PC-3 (cell line): ENCODE data around the gene CCSER2. TPM values are rescaled to one million over a fixed set of nuclear protein-coding genes. Genes with fewer than 3 reads are reported as not detected.
A peak's percentile ranks its signal among the peaks of the same experiment; 100 is the strongest.

Source experiments
- ATAC-seq: fragments of 200-7000 bp; cut with Tn5 transposase; 2 replicates; pipeline ENCODE4 v1.9.1; 2020; ENCODE audit warnings: mild to moderate bottlenecking, moderate library complexity
- BruUV-seq: library from RNA; stranded (reverse); fragments of 400-500 nt; replicated peaks from 2 replicates; lab custom pipeline; 2021; lab: Mats Ljungman, UMichigan
- CTCF ChIA-PET: fragments of 300-600 bp; sonication (Branson Sonifier 250); formaldehyde crosslinking; loops from one replicate; lab custom pipeline; 2022; ENCODE audit warnings: antibody characterized with exemption; lab: Charles Lee
- POLR2A ChIA-PET: fragments of 300-600 bp; sonication (Branson Sonifier 250); formaldehyde crosslinking; loops from one replicate; lab custom pipeline; 2022; ENCODE audit warnings: antibody characterized with exemption; ENCODE audit not compliant: unreplicated experiment; lab: Charles Lee
- DNase-seq: peaks from one replicate; pipeline ENCODE4 v3.0.0-alpha.2; 2015
- H2AFZ ChIP-seq: fragments of 300-600 bp; sonication (generic); 2 replicates; pipeline ENCODE4 v1.6.0; 2016; ENCODE audit warnings: antibody characterized with exemption, low read length
- H3F3A ChIP-seq: fragments of 300-600 bp; sonication (generic); one replicate; pipeline ENCODE4 v1.6.0; 2017; ENCODE audit warnings: antibody characterized with exemption, low read length, control low read depth, mild to moderate bottlenecking; ENCODE audit not compliant: unreplicated experiment
- H3K27ac ChIP-seq: fragments of 300-600 bp; sonication (generic); 2 replicates; pipeline ENCODE4 v1.5.1; 2016; ENCODE audit warnings: mild to moderate bottlenecking, low read length
- H3K27me3 ChIP-seq: fragments of 300-600 bp; sonication (generic); 2 replicates; pipeline ENCODE4 v1.6.1; 2016; ENCODE audit warnings: low read length, mixed read lengths
- H3K36me3 ChIP-seq: fragments of 300-600 bp; sonication (generic); 2 replicates; pipeline ENCODE4 v1.6.1; 2016; ENCODE audit warnings: low read depth, mixed run types, low read length, mixed read lengths
- H3K4me1 ChIP-seq: fragments of 300-600 bp; sonication (generic); 2 replicates; pipeline ENCODE4 v1.5.1; 2016; ENCODE audit warnings: low read length; ENCODE audit not compliant: insufficient read depth
- H3K4me2 ChIP-seq: fragments of 300-600 bp; sonication (generic); 2 replicates; pipeline ENCODE4 v1.6.0; 2016; ENCODE audit warnings: low read length
- H3K4me3 ChIP-seq: fragments of 300-600 bp; sonication (generic); 2 replicates; pipeline ENCODE4 v1.5.1; 2016; ENCODE audit warnings: mild to moderate bottlenecking, low read length, mixed read lengths
- H3K79me2 ChIP-seq: fragments of 300-600 bp; sonication (generic); 2 replicates; pipeline ENCODE4 v1.6.1; 2017; ENCODE audit warnings: low read length, mixed read lengths
- H3K9ac ChIP-seq: fragments of 300-600 bp; sonication (generic); 2 replicates; pipeline ENCODE4 v1.6.0; 2016; ENCODE audit warnings: mild to moderate bottlenecking, low read length
- H3K9me2 ChIP-seq: fragments of 300-600 bp; sonication (generic); replicated peaks from 2 replicates; pipeline ENCODE4 v1.6.1; 2016; ENCODE audit warnings: mixed run types, low read length, mixed read lengths
- H3K9me3 ChIP-seq: fragments of 300-600 bp; sonication (generic); 2 replicates; pipeline ENCODE4 v1.6.1; 2016; ENCODE audit warnings: low read length, mixed read lengths
- H4K20me1 ChIP-seq: fragments of 300-600 bp; sonication (generic); 2 replicates; pipeline ENCODE4 v1.6.1; 2016; ENCODE audit warnings: low read length, mixed read lengths
- CTCF ChIP-seq: fragments of 300-600 bp; sonication (generic); conservative IDR thresholded peaks from 2 replicates; pipeline ENCODE4 v1.5.1; 2017; ENCODE audit warnings: antibody characterized with exemption, low read depth, mild to moderate bottlenecking, low read length
- EZH2 ChIP-seq: fragments of 300-600 bp; sonication (generic); IDR thresholded peaks from one replicate; pipeline ENCODE4 v1.6.1; 2017; ENCODE audit warnings: antibody characterized with exemption, mild to moderate bottlenecking, low read length; ENCODE audit not compliant: unreplicated experiment
- EZH2phosphoT487 ChIP-seq: fragments of 300-600 bp; sonication (generic); IDR thresholded peaks from 2 replicates; pipeline ENCODE4 v1.6.1; 2018; ENCODE audit warnings: mild to moderate bottlenecking, antibody characterized with exemption, low read length, borderline replicate concordance
- intact Hi-C: fragments of 100-400 bp; cut with micrococcal nuclease; formaldehyde crosslinking; loops from 2 replicates; pipeline ENCODE4 v1.9.0; 2023
- total RNA-seq: library from RNA; depleted of rRNA; stranded (reverse); fragments of >200 nt; gene quantifications from 2 replicates; pipeline ENCODE4 v1.2.3, GENCODE V29; 2014

CCSER2 gene
- total RNA-seq, 1 experiment from 2014 or later: 10.2 TPM

GRCh38 chr10:84424731-84425167 is 96.4 kb downstream of the CCSER2 start:
- peak; percentile 100 for ATAC-seq
- no peaks in the 10 kb centered on the region for H3K9me2 ChIP-seq
- peak overlapping the region; percentile 74 for H3K4me2 ChIP-seq
- peak overlapping the region; percentile 80 for H3K27ac ChIP-seq
- ChIA-PET POLR2A (no interaction called here), CTCF (interaction anchor here (0.7 to 0.9 kb wide), 2 partner anchors 112 to 115 kb away, joined by 3 read pairs; no protein-coding TSS in a partner anchor)
- no peaks in the 10 kb centered on the region; the same call in 1 of the 2 replicates for H3K36me3 ChIP-seq
- intact Hi-C loops: loop anchor here (1.0 to 5.0 kb wide), 2 partner anchors 49 to 98 kb away; no protein-coding TSS in a partner anchor
- no peaks in the 10 kb centered on the region for H3K27me3 ChIP-seq
- H2AFZ ChIP-seq: peak overlapping the region; percentile 74
- H3K4me3 ChIP-seq: peak overlapping the region; percentile 54
- DNase-seq: peak; percentile 89
- H3F3A ChIP-seq: no peaks in the 10 kb centered on the region
- BruUV-seq: no TSS peak
- 0 out of 2 replicates have a peak, but pooled peaks cover 3% of the 10 kb centered on the region for H3K79me2 ChIP-seq
- no peak for TF ChIP-seq EZH2phosphoT487
- TF ChIP-seq EZH2: no peak
- no peak for TF ChIP-seq CTCF
- H4K20me1 ChIP-seq: no peaks in the 10 kb centered on the region
- H3K4me1 ChIP-seq: peaks cover 28% of the 10 kb centered on the region
- H3K9me3 ChIP-seq: no peaks in the 10 kb centered on the region
- peak overlapping the region; percentile 78 for H3K9ac ChIP-seq

GRCh38 chr10:84427903-84428650 is 99.7 kb downstream of the CCSER2 start:
- Histone ChIP-seq H3K9me2 (no peaks in the 10 kb centered on the region), H4K20me1 (no peaks in the 10 kb centered on the region), H3F3A (no peaks in the 10 kb centered on the region), H3K36me3 (no peaks in the 10 kb centered on the region), H3K9ac (no peak overlapping the region), H3K27me3 (no peaks in the 10 kb centered on the region), H3K4me2 (peak overlapping the region; percentile 41; the same call in 1 of the 2 replicates), H3K9me3 (no peaks in the 10 kb centered on the region), H2AFZ (no peak overlapping the region), H3K4me3 (no peak overlapping the region), H3K4me1 (peaks cover 31% of the 10 kb centered on the region), H3K27ac (no peak overlapping the region), H3K79me2 (0 out of 2 replicates have a peak, but pooled peaks cover 8% of the 10 kb centered on the region)
- CTCF ChIA-PET: interaction anchor here (0.9 kb wide), 1 partner anchor 109 kb away, joined by 3 read pairs; no protein-coding TSS in a partner anchor
- ATAC-seq (no peak; the same call in 1 of the 2 replicates), DNase-seq (peak; percentile 47)
- POLR2A ChIA-PET: no interaction called here
- no TSS peak for BruUV-seq
- TF ChIP-seq EZH2 (no peak), EZH2phosphoT487 (no peak), CTCF (no peak)
- intact Hi-C loops: no loop called here

- 0 out of 2 replicates have a peak, but pooled peaks cover 8% of the 10 kb centered on the region for H3K79me2 ChIP-seq
Measured at GRCh38 chr10:84428711-84429110, 100.3 kb downstream of the CCSER2 start.

More at GRCh38 chr10:84428711-84429110, 100.3 kb downstream of the CCSER2 start:
- TF ChIP-seq EZH2phosphoT487 (no peak), EZH2 (no peak), CTCF (no peak)
- BruUV-seq: no TSS peak
- ChIA-PET POLR2A (no interaction called here), CTCF (no interaction called here)
- H3K36me3 ChIP-seq: no peaks in the 10 kb centered on the region
- DNase-seq (no peak), ATAC-seq (no peak)
- H3K4me3 ChIP-seq: no peak overlapping the region
- no peak overlapping the region for H3K4me2 ChIP-seq
- intact Hi-C loops: no loop called here
- H3K9me2 ChIP-seq: no peaks in the 10 kb centered on the region
- peaks cover 28% of the 10 kb centered on the region for H3K4me1 ChIP-seq
- H4K20me1 ChIP-seq: no peaks in the 10 kb centered on the region
- no peaks in the 10 kb centered on the region for H3K27me3 ChIP-seq
- no peak overlapping the region for H3K9ac ChIP-seq
- H3K27ac ChIP-seq: no peak overlapping the region
- H3F3A ChIP-seq: no peaks in the 10 kb centered on the region
- H2AFZ ChIP-seq: no peak overlapping the region
- H3K9me3 ChIP-seq: no peaks in the 10 kb centered on the region
